K562 (cell line): Measurements from ENCODE around the gene PIEZO2. TPM values are rescaled to one million over a fixed set of nuclear protein-coding genes. Genes with fewer than 3 reads are reported as not detected.

Experiments
- ATAC-seq: fragments of 200-7000 bp; cut with Tn5 transposase; 3 replicates; pipeline ENCODE4 v1.9.1; 2020; ENCODE audit warnings: moderate library complexity
- BruUV-seq: library from RNA; stranded (reverse); fragments of 400-500 nt; replicated peaks from 2 replicates; lab custom pipeline; 2021; lab: Mats Ljungman, UMichigan
- CTCF ChIA-PET: fragments of 300-600 bp; formaldehyde crosslinking; extraction: SDS; loops from one replicate; lab custom pipeline; 2021; ENCODE audit warnings: low intra/inter-chr PET ratio; lab: Yijun Ruan, JAX
- POLR2A ChIA-PET: fragments of 300-600, 350-650 bp; sonication (Branson Sonifier 250); formaldehyde crosslinking; extraction: SDS; loops from one replicate; lab custom pipeline; 2021; ENCODE audit warnings: antibody characterized with exemption, inconsistent platforms; lab: Yijun Ruan, JAX
- DNase-seq, 4 experiments: peaks; one replicate each; pipeline versions ENCODE4 v3.0.0 to v3.0.0-alpha.2; 2011 to 2018; ENCODE audit warnings: low spot score in 3 of 4, mixed read lengths in 3 of 4; ENCODE audit errors: extremely low read depth in 1 of 4
- FAIRE-seq: peaks from 2 replicates; lab custom pipeline; 2011; peaks lifted over from hg19 to GRCh38; lab: Jason Lieb, UNC
- H2AFZ ChIP-seq: 2 replicates; pipeline ENCODE4 v1.6.0; 2011; ENCODE audit warnings: low read depth, low read length, control low read depth, inconsistent platforms
- H3K27ac ChIP-seq: fragments of 200-600 bp; 3 replicates; pipeline ENCODE4 v1.8.0; 2011; ENCODE audit warnings: low read depth, mild to moderate bottlenecking, control low read depth, inconsistent platforms, low read length, moderate library complexity, mixed read lengths; ENCODE audit errors: extremely low read depth
- H3K27me3 ChIP-seq, 2 experiments: fragments of 300-600 bp in 1 of 2; 2 replicates in 1 of 2; 3 replicates in 1 of 2; pipeline versions ENCODE4 v1.6.0 to v1.8.0; 2011; ENCODE audit warnings: inconsistent platforms in 2 of 2, low read length in 2 of 2, mild to moderate bottlenecking in 1 of 2, mixed read lengths in 1 of 2, moderate library complexity in 1 of 2; ENCODE audit not compliant: control insufficient read depth in 2 of 2, insufficient read depth in 2 of 2
- H3K36me3 ChIP-seq: fragments of 300-600 bp; 3 replicates; pipeline ENCODE4 v1.8.0; 2011; ENCODE audit warnings: mild to moderate bottlenecking, low read length, inconsistent platforms; ENCODE audit not compliant: control insufficient read depth, insufficient read depth
- H3K4me1 ChIP-seq, 2 experiments: fragments of 200-600 bp in 1 of 2; replicated peaks in 1 of 2; 2 replicates in 1 of 2; 3 replicates in 1 of 2; pipeline versions ENCODE4 v1.5.1 to v1.8.0; 2011; ENCODE audit warnings: inconsistent platforms in 2 of 2, low read length in 2 of 2, mild to moderate bottlenecking in 1 of 2, mixed read lengths in 1 of 2, moderate library complexity in 1 of 2; ENCODE audit not compliant: control insufficient read depth in 2 of 2, insufficient read depth in 2 of 2
- H3K4me2 ChIP-seq: 2 replicates; pipeline ENCODE4 v1.6.1; 2011; ENCODE audit warnings: low read length, control low read depth, inconsistent platforms, mixed read lengths; ENCODE audit not compliant: insufficient read depth
- H3K4me3 ChIP-seq: fragments of 200-600 bp; sonication (generic), shearing (Covaris generic); 2 replicates; pipeline ENCODE4 v1.5.1; 2016; ENCODE audit warnings: control low read depth, inconsistent platforms
- H3K79me2 ChIP-seq: fragments of 200-600 bp; 3 replicates; pipeline ENCODE4 v1.8.0; 2011; ENCODE audit warnings: low read length, inconsistent platforms; ENCODE audit not compliant: control insufficient read depth, insufficient read depth
- H3K9ac ChIP-seq, 2 experiments: 2 replicates each; pipeline versions ENCODE4 v1.6.0 to v1.6.1; 2011; ENCODE audit warnings: low read depth in 2 of 2, low read length in 2 of 2, control low read depth in 1 of 2, inconsistent platforms in 1 of 2, mild to moderate bottlenecking in 1 of 2, mixed read lengths in 1 of 2; ENCODE audit not compliant: insufficient read depth in 1 of 2
- H3K9me1 ChIP-seq: one replicate; pipeline ENCODE4 v1.6.0; 2011; ENCODE audit warnings: inconsistent platforms, mild to moderate bottlenecking, low read length, moderate library complexity; ENCODE audit not compliant: control insufficient read depth, insufficient read depth
- H3K9me3 ChIP-seq: replicated peaks from 2 replicates; pipeline ENCODE4 v1.5.1; 2011; ENCODE audit warnings: low read depth, low read length, inconsistent platforms; ENCODE audit not compliant: control insufficient read depth, insufficient read depth
- H4K20me1 ChIP-seq: replicated peaks from 2 replicates; pipeline ENCODE4 v1.6.1; 2011; ENCODE audit warnings: low read length, inconsistent platforms, mixed read lengths; ENCODE audit not compliant: control insufficient read depth, insufficient read depth
- GABPB2 ChIP-seq: fragments of 250-450 bp; sonication (Bioruptor Pico); conservative IDR thresholded peaks from 2 replicates; pipeline ENCODE4 v1.5.1; 2021; ENCODE audit warnings: mild to moderate bottlenecking
- RAD51 ChIP-seq: fragments of 450-650 bp; IDR thresholded peaks from 2 replicates; pipeline ENCODE4 v1.7.1; 2016; ENCODE audit warnings: low read depth, mild to moderate bottlenecking, borderline replicate concordance
- SP1 ChIP-seq: sonication (generic); formaldehyde crosslinking; IDR thresholded peaks from 2 replicates; pipeline ENCODE4 v1.8.1; 2022; ENCODE audit warnings: mild to moderate bottlenecking, missing genetic modification reagents
- STAT5B ChIP-seq: fragments of 250-450 bp; sonication (Bioruptor Pico); IDR thresholded peaks from 2 replicates; pipeline ENCODE4 v1.8.0; 2021; ENCODE audit warnings: mild to moderate bottlenecking, inconsistent platforms
- ZNF232 ChIP-seq: sonication (generic); formaldehyde crosslinking; IDR thresholded peaks from 2 replicates; pipeline ENCODE4 v1.8.0; 2022; ENCODE audit warnings: mild to moderate bottlenecking, missing genetic modification reagents
- ZNF3 ChIP-seq: fragments of 250-450 bp; sonication (Bioruptor Pico); IDR thresholded peaks from 2 replicates; pipeline ENCODE4 v1.5.0; 2021; ENCODE audit warnings: mild to moderate bottlenecking, moderate library complexity
- ZNF436 ChIP-seq: fragments of 250-450, 450-650 bp; sonication (Bioruptor Pico); formaldehyde crosslinking; IDR thresholded peaks from 2 replicates; pipeline ENCODE4 v1.7.0; 2020; ENCODE audit warnings: mild to moderate bottlenecking
- ZNF57 ChIP-seq: fragments of 450-650 bp; formaldehyde crosslinking; IDR thresholded peaks from 2 replicates; pipeline ENCODE4 v1.4.0; 2020; ENCODE audit warnings: mild to moderate bottlenecking, moderate library complexity
- WGBS: fragments of 100-300 bp; shearing (Covaris generic); methylation state at CpG from one replicate; pipeline ENCODE4 v1.1.6; 2016; ENCODE audit warnings: low coverage, mixed read lengths; ENCODE audit not compliant: insufficient coverage; ENCODE audit errors: missing lambda C conversion rate; 5-methylcytosine and 5-hydroxymethylcytosine counted together
- in situ Hi-C: fragments of 300-500 bp; cut with MboI; formaldehyde crosslinking; loops from 4 replicates; pipeline ENCODE4 v1.15.0; 2018; ENCODE audit warnings: inconsistent platforms, mixed read lengths
- intact Hi-C: fragments of 100-400 bp; cut with micrococcal nuclease; formaldehyde crosslinking; loops from 2 replicates; pipeline ENCODE4 v1.14.2; 2022
- polyA plus RNA-seq, 8 experiments: library from polyadenylated mRNA; depleted of rRNA in 4 of 8; stranded (reverse) in 5 of 8; unstranded in 3 of 8; fragments of >200 nt; fragmentation: Nextera tagmentation in 2 of 8; fragmentation: Illumina TruSeq in 1 of 8; extraction: Ambion mirVana in 2 of 8; extraction: Trizol in 1 of 8; gene quantifications; 2 replicates each; pipeline versions ENCODE4 v1.2.1 to v1.2.3, GENCODE V29; 2011 to 2014; ENCODE audit warnings: inconsistent platforms in 1 of 8, missing spikeins in 1 of 8
- total RNA-seq, 7 experiments: library from RNA; depleted of rRNA in 6 of 7; stranded (reverse); fragments of >200 nt in 6 of 7; fragmentation: Illumina TruSeq in 2 of 7; extraction: Trizol in 2 of 7; gene quantifications; 2 replicates each; pipeline versions ENCODE4 v1.2.1 to v1.2.3, GENCODE V29; 2011 to 2021; ENCODE audit warnings: low replicate concordance in 1 of 7
- TF ChIP-seq, protein P1 (sequence below): fragments of 450-650 bp; IDR thresholded peaks from 2 replicates; pipeline ENCODE4 v1.7.1; 2018; ENCODE audit warnings: mild to moderate bottlenecking, low read depth; ENCODE audit not compliant: partially characterized antibody

The PIEZO2 gene
- total and polyA plus RNA-seq, 9 of the 15 experiments (the other 6 are each of a cell fraction or from before 2014, with no cell fraction given) = 0.54 to 4.1 (median 2.0) TPM

DNA sequence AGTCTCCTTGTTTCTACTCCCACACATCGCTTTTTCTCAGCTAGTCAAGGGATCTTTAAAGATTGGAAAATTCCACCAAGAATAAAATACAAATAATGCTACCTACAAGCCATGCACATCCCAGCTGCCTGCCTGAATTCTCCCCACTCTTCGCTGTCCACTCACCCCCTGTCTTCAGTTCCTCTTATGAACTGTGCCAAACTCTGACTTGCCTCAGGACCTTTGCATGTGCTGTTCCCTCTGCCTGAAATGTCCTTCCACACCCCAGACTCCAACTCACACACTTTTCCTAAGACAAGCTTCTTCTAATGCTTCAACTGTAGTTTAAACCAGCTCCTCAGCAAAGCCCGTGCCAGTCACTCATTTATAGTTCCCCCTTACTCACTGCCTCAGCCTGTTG is 363.6 kb downstream of the PIEZO2 start:
- Histone ChIP-seq H3K36me3 (no peaks in the 10 kb centered on the region), H3K79me2 (no peaks in the 10 kb centered on the region), H3K27me3 (no peaks in the 10 kb centered on the region), H3K9ac (no peak overlapping the region), H3K9me1 (no peaks in the 10 kb centered on the region), H3K4me1 (no peaks in the 10 kb centered on the region; a peak in 1 of 5 replicates), H4K20me1 (no peaks in the 10 kb centered on the region), H3K4me3 (no peak overlapping the region), H3K27ac (no peak overlapping the region), H2AFZ (no peak overlapping the region), H3K9me3 (no peaks in the 10 kb centered on the region), H3K4me2 (no peak overlapping the region)
- CTCF ChIA-PET = no interaction called here
- WGBS = 5% methylated on average over 3 of the region's 3 CpGs
- in situ Hi-C loops = no loop called here
- no peak for DNase-seq
- POLR2A ChIA-PET = no interaction called here
- TF ChIP-seq RAD51 = no peak
- no peak for TF ChIP-seq ZNF57 (CRISPR knock-in tag)
- TF ChIP-seq ZNF3 = no peak
- TF ChIP-seq STAT5B (CRISPR knock-in tag) = no peak
- TF ChIP-seq ZNF436 (CRISPR knock-in tag) = no peak
- TF ChIP-seq, protein P1, sequence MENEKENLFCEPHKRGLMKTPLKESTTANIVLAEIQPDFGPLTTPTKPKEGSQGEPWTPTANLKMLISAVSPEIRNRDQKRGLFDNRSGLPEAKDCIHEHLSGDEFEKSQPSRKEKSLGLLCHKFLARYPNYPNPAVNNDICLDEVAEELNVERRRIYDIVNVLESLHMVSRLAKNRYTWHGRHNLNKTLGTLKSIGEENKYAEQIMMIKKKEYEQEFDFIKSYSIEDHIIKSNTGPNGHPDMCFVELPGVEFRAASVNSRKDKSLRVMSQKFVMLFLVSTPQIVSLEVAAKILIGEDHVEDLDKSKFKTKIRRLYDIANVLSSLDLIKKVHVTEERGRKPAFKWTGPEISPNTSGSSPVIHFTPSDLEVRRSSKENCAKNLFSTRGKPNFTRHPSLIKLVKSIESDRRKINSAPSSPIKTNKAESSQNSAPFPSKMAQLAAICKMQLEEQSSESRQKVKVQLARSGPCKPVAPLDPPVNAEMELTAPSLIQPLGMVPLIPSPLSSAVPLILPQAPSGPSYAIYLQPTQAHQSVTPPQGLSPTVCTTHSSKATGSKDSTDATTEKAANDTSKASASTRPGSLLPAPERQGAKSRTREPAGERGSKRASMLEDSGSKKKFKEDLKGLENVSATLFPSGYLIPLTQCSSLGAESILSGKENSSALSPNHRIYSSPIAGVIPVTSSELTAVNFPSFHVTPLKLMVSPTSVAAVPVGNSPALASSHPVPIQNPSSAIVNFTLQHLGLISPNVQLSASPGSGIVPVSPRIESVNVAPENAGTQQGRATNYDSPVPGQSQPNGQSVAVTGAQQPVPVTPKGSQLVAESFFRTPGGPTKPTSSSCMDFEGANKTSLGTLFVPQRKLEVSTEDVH = no peak
- TF ChIP-seq GABPB2 (CRISPR knock-in tag) = no peak
- TF ChIP-seq SP1 (CRISPR knock-in tag) = no peak
- TF ChIP-seq ZNF232 (CRISPR knock-in tag) = no peak
- no peak for ATAC-seq
- no peak for FAIRE-seq
- intact Hi-C loops = loop anchor here (5.0 to 10.0 kb wide), 3 partner anchors 221 to 367 kb away; no protein-coding TSS in a partner anchor
- BruUV-seq = no TSS peak
